Prostate gland (tissue), 2 donors: ENCODE results near the gene TRPV6.

Source experiments
- CTCF ChIP-seq, 4 experiments: fragments of 200-600 bp in 2 of 4; fragments of 450-650 bp in 2 of 4; sonication (generic) in 2 of 4; IDR thresholded peaks; 1 replicate in 3 of 4; 2 replicates in 1 of 4; pipeline ENCODE4 v1.5.1; 2016 to 2019; ENCODE audit warnings: antibody characterized with exemption in 4 of 4, mild to moderate bottlenecking in 2 of 4, moderate library complexity in 2 of 4
- POLR2A ChIP-seq: fragments of 450-650 bp; IDR thresholded peaks from one replicate; pipeline ENCODE4 v1.6.1; 2016; ENCODE audit warnings: antibody characterized with exemption, mild to moderate bottlenecking

DNA sequence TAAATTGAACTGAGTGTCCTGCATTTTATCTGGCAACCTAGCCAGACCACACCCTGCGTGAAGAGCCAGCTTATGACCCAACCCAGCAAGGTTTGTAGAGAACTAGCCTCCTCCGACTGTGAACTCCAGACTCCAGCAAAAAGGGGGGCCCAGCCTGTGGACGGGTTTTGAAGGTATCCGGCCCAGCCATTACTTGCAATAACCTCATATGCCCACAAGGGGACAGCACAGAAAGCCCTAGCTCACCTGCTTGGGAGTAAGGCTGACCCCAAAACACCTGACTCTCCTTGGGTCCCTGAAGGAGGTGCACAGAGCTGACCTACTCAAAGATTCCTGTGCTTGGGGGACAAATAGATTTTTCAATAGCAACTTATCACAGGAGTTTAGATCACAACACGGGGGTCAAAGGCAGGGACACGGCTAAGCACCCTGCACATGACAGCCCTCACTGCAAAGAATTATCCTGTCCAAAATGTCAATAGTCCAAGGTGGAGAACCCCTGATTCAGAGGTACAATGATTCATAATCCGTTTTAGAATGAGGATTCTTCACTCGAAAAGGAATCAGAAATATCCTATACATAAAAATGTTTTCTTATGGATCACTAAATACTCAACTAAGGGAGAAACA is 4.6 kb downstream of the TRPV6 start:
- TF ChIP-seq POLR2A, result no peak
- TF ChIP-seq CTCF (IDR thresholded peaks at IDR 0.05), result peak; percentile 66 to 78 (median 74)
